ENCODE results near the gene TAGLN3.

TAGLN3 gene

GRCh38 chr3:112012205-112012992 is 13.7 kb downstream of the TAGLN3 start:
- Histone ChIP-seq H3K4me3 (ENCODE audit: low read depth in 1 of 2, low read length in 2 of 2) (no peak overlapping the region), H3K27me3 (ENCODE audit: low read depth, low read length) (no peaks in the 10 kb centered on the region), H3K9me3 (ENCODE audit: control insufficient read depth in 1 of 2, low read length in 2 of 2) (no peaks in the 10 kb centered on the region), H3K36me3 (ENCODE audit: control insufficient read depth in 1 of 2, insufficient read depth in 2 of 2, low read length in 2 of 2) (no peaks in the 10 kb centered on the region), H3K4me1 (ENCODE audit: control insufficient read depth in 1 of 2, insufficient read depth in 2 of 2, low read length in 2 of 2) (peaks cover 0 to 17% of the 10 kb centered on the region in 2 donors), H3K27ac (ENCODE audit: low read length) (no peak overlapping the region)

- Histone ChIP-seq H3K4me1 (ENCODE audit: control insufficient read depth in 1 of 2, insufficient read depth in 2 of 2, low read length in 2 of 2) (peaks cover 0 to 12% of the 10 kb centered on the region in 2 donors), H3K27ac (ENCODE audit: low read length) (no peak overlapping the region), H3K4me3 (ENCODE audit: low read depth in 1 of 2, low read length in 2 of 2) (no peak overlapping the region), H3K36me3 (ENCODE audit: control insufficient read depth in 1 of 2, insufficient read depth in 2 of 2, low read length in 2 of 2) (no peaks in the 10 kb centered on the region), H3K27me3 (ENCODE audit: low read depth, low read length) (no peaks in the 10 kb centered on the region), H3K9me3 (ENCODE audit: control insufficient read depth in 1 of 2, low read length in 2 of 2) (no peaks in the 10 kb centered on the region)
Observed at GRCh38 chr3:112013058-112013783, 14.5 kb downstream of the TAGLN3 start.

GRCh38 chr3:112013784-112014143 is 15.0 kb downstream of the TAGLN3 start:
- H3K27me3 ChIP-seq (ENCODE audit: low read depth, low read length): no peaks in the 10 kb centered on the region
- no peak overlapping the region for H3K27ac ChIP-seq (ENCODE audit: low read length)
- peaks cover 0 to 12% of the 10 kb centered on the region in 2 donors for H3K4me1 ChIP-seq (ENCODE audit: control insufficient read depth in 1 of 2, insufficient read depth in 2 of 2, low read length in 2 of 2)
- no peak overlapping the region for H3K4me3 ChIP-seq (ENCODE audit: low read depth in 1 of 2, low read length in 2 of 2)
- H3K9me3 ChIP-seq (ENCODE audit: control insufficient read depth in 1 of 2, low read length in 2 of 2): no peaks in the 10 kb centered on the region
- no peaks in the 10 kb centered on the region for H3K36me3 ChIP-seq (ENCODE audit: control insufficient read depth in 1 of 2, insufficient read depth in 2 of 2, low read length in 2 of 2)

GRCh38 chr3:112017091-112017490 is 18.4 kb downstream of the TAGLN3 start:
- Histone ChIP-seq H3K36me3 (ENCODE audit: control insufficient read depth in 1 of 2, insufficient read depth in 2 of 2, low read length in 2 of 2) (no peaks in the 10 kb centered on the region), H3K4me1 (ENCODE audit: control insufficient read depth in 1 of 2, insufficient read depth in 2 of 2, low read length in 2 of 2) (peaks cover 0 to 8% of the 10 kb centered on the region in 2 donors), H3K4me3 (ENCODE audit: low read depth in 1 of 2, low read length in 2 of 2) (no peak overlapping the region), H3K27ac (ENCODE audit: low read length) (no peak overlapping the region), H3K27me3 (ENCODE audit: low read depth, low read length) (no peaks in the 10 kb centered on the region), H3K9me3 (ENCODE audit: control insufficient read depth in 1 of 2, low read length in 2 of 2) (no peaks in the 10 kb centered on the region)

- Histone ChIP-seq H3K36me3 (ENCODE audit: control insufficient read depth in 1 of 2, insufficient read depth in 2 of 2, low read length in 2 of 2) (no peaks in the 10 kb centered on the region), H3K9me3 (ENCODE audit: control insufficient read depth in 1 of 2, low read length in 2 of 2) (no peaks in the 10 kb centered on the region), H3K27me3 (ENCODE audit: low read depth, low read length) (no peaks in the 10 kb centered on the region), H3K27ac (ENCODE audit: low read length) (no peak overlapping the region), H3K4me3 (ENCODE audit: low read depth in 1 of 2, low read length in 2 of 2) (no peak overlapping the region), H3K4me1 (ENCODE audit: control insufficient read depth in 1 of 2, insufficient read depth in 2 of 2, low read length in 2 of 2) (no peaks in the 10 kb centered on the region)
Observed at GRCh38 chr3:112018712-112019111, 20.0 kb downstream of the TAGLN3 start.

GRCh38 chr3:112019716-112020115 is 21.0 kb downstream of the TAGLN3 start:
- Histone ChIP-seq H3K4me3 (ENCODE audit: low read depth in 1 of 2, low read length in 2 of 2) (no peak overlapping the region), H3K27me3 (ENCODE audit: low read depth, low read length) (no peaks in the 10 kb centered on the region), H3K27ac (ENCODE audit: low read length) (no peak overlapping the region), H3K36me3 (ENCODE audit: control insufficient read depth in 1 of 2, insufficient read depth in 2 of 2, low read length in 2 of 2) (no peaks in the 10 kb centered on the region), H3K9me3 (ENCODE audit: control insufficient read depth in 1 of 2, low read length in 2 of 2) (no peaks in the 10 kb centered on the region), H3K4me1 (ENCODE audit: control insufficient read depth in 1 of 2, insufficient read depth in 2 of 2, low read length in 2 of 2) (no peaks in the 10 kb centered on the region)

GRCh38 chr3:112020674-112021085 is 22.0 kb downstream of the TAGLN3 start:
- H3K4me3 ChIP-seq (ENCODE audit: low read depth in 1 of 2, low read length in 2 of 2): no peak overlapping the region
- no peaks in the 10 kb centered on the region for H3K4me1 ChIP-seq (ENCODE audit: control insufficient read depth in 1 of 2, insufficient read depth in 2 of 2, low read length in 2 of 2)
- no peaks in the 10 kb centered on the region for H3K9me3 ChIP-seq (ENCODE audit: control insufficient read depth in 1 of 2, low read length in 2 of 2)
- no peak overlapping the region for H3K27ac ChIP-seq (ENCODE audit: low read length)
- H3K27me3 ChIP-seq (ENCODE audit: low read depth, low read length): no peaks in the 10 kb centered on the region
- H3K36me3 ChIP-seq (ENCODE audit: control insufficient read depth in 1 of 2, insufficient read depth in 2 of 2, low read length in 2 of 2): no peaks in the 10 kb centered on the region

- Histone ChIP-seq H3K4me1 (ENCODE audit: control insufficient read depth in 1 of 2, insufficient read depth in 2 of 2, low read length in 2 of 2) (no peaks in the 10 kb centered on the region), H3K36me3 (ENCODE audit: control insufficient read depth in 1 of 2, insufficient read depth in 2 of 2, low read length in 2 of 2) (no peaks in the 10 kb centered on the region), H3K4me3 (ENCODE audit: low read depth in 1 of 2, low read length in 2 of 2) (no peak overlapping the region), H3K9me3 (ENCODE audit: control insufficient read depth in 1 of 2, low read length in 2 of 2) (no peaks in the 10 kb centered on the region), H3K27ac (ENCODE audit: low read length) (no peak overlapping the region), H3K27me3 (ENCODE audit: low read depth, low read length) (no peaks in the 10 kb centered on the region)
Observed at GRCh38 chr3:112027142-112027541, 28.4 kb downstream of the TAGLN3 start.

GRCh38 chr3:112027826-112028225 is 29.1 kb downstream of the TAGLN3 start:
- Histone ChIP-seq H3K36me3 (ENCODE audit: control insufficient read depth in 1 of 2, insufficient read depth in 2 of 2, low read length in 2 of 2) (no peaks in the 10 kb centered on the region), H3K4me1 (ENCODE audit: control insufficient read depth in 1 of 2, insufficient read depth in 2 of 2, low read length in 2 of 2) (no peaks in the 10 kb centered on the region), H3K4me3 (ENCODE audit: low read depth in 1 of 2, low read length in 2 of 2) (no peak overlapping the region), H3K9me3 (ENCODE audit: control insufficient read depth in 1 of 2, low read length in 2 of 2) (no peaks in the 10 kb centered on the region), H3K27ac (ENCODE audit: low read length) (no peak overlapping the region), H3K27me3 (ENCODE audit: low read depth, low read length) (no peaks in the 10 kb centered on the region)

- no peaks in the 10 kb centered on the region for H3K36me3 ChIP-seq (ENCODE audit: control insufficient read depth in 1 of 2, insufficient read depth in 2 of 2, low read length in 2 of 2)
- H3K9me3 ChIP-seq (ENCODE audit: control insufficient read depth in 1 of 2, low read length in 2 of 2): no peaks in the 10 kb centered on the region
- no peak overlapping the region for H3K4me3 ChIP-seq (ENCODE audit: low read depth in 1 of 2, low read length in 2 of 2)
- H3K4me1 ChIP-seq (ENCODE audit: control insufficient read depth in 1 of 2, insufficient read depth in 2 of 2, low read length in 2 of 2): no peaks in the 10 kb centered on the region
- no peaks in the 10 kb centered on the region for H3K27me3 ChIP-seq (ENCODE audit: low read depth, low read length)
- no peak overlapping the region for H3K27ac ChIP-seq (ENCODE audit: low read length)
Observed at GRCh38 chr3:112030901-112031300, 32.2 kb downstream of the TAGLN3 start.

GRCh38 chr3:112032098-112032731 is 33.5 kb downstream of the TAGLN3 start:
- Histone ChIP-seq H3K4me3 (ENCODE audit: low read depth in 1 of 2, low read length in 2 of 2) (no peak overlapping the region), H3K9me3 (ENCODE audit: control insufficient read depth in 1 of 2, low read length in 2 of 2) (peaks cover 0 to under 1% of the 10 kb centered on the region in 2 donors), H3K27ac (ENCODE audit: low read length) (no peak overlapping the region)

More at GRCh38 chr3:112032098-112032731, 33.5 kb downstream of the TAGLN3 start:
- no peaks in the 10 kb centered on the region for H3K36me3 ChIP-seq (ENCODE audit: control insufficient read depth in 1 of 2, insufficient read depth in 2 of 2, low read length in 2 of 2)
- H3K27me3 ChIP-seq (ENCODE audit: low read depth, low read length): no peaks in the 10 kb centered on the region
- H3K4me1 ChIP-seq (ENCODE audit: control insufficient read depth in 1 of 2, insufficient read depth in 2 of 2, low read length in 2 of 2): no peaks in the 10 kb centered on the region

Data from muscle layer of duodenum (tissue), 2 donors.